Hepatic stellate cell (primary cell): ENCODE results near the gene UBR7.
"Not testable (repeated sequence)": the region's sequence is repeated elsewhere in the genome, so short reads cannot be mapped to it uniquely, and the experiment has no call there.

Source experiments
- DNase-seq: peaks from one replicate; pipeline ENCODE4 v3.0.0; 2011; ENCODE audit warnings: low spot score

The UBR7 gene

GRCh38 chr14:93206793-93207467, at the start of gene UBR7, which contains the start of gene GON7:
Gene UBR7 (plus strand): TSS chr14:93207256. CDS start chr14:93207292, 36 bp downstream.
Gene GON7 (minus strand): TSS chr14:93207065. CDS start chr14:93207037, 28 bp downstream.
- peak; percentile 94 for DNase-seq

GRCh38 chr14:93158349-93158748, 48.7 kb upstream of the UBR7 start:
- DNase-seq, result not testable (repeated sequence)

GRCh38 chr14:93159625-93160352, 47.3 kb upstream of the UBR7 start:
- not testable (repeated sequence) for DNase-seq

- DNase-seq, result peak; percentile 38
These were observed 46.7 kb upstream of the UBR7 start for GRCh38 chr14:93160353-93160801.

- no peak for DNase-seq
These were observed 45.6 kb upstream of the UBR7 start for GRCh38 chr14:93161411-93161940.

GRCh38 chr14:93163564-93163963, 43.5 kb upstream of the UBR7 start:
- DNase-seq, result no peak

GRCh38 chr14:93165271-93166265, 41.5 kb upstream of the UBR7 start:
- DNase-seq, result not testable (repeated sequence)

GRCh38 chr14:93168610-93169009, 38.4 kb upstream of the UBR7 start:
- not testable (repeated sequence) for DNase-seq

GRCh38 chr14:93169619-93170018, 37.4 kb upstream of the UBR7 start:
- DNase-seq, result not testable (repeated sequence)

- not testable (repeated sequence) for DNase-seq
These were observed 36.9 kb upstream of the UBR7 start for GRCh38 chr14:93170141-93170540.

- no peak for DNase-seq
These were observed 35.7 kb upstream of the UBR7 start for GRCh38 chr14:93171376-93171775.

GRCh38 chr14:93173943-93174395, 33.1 kb upstream of the UBR7 start:
- DNase-seq, result no peak

GRCh38 chr14:93174731-93175130, 32.3 kb upstream of the UBR7 start:
- not testable (repeated sequence) for DNase-seq

GRCh38 chr14:93175492-93175891, 31.6 kb upstream of the UBR7 start:
- DNase-seq, result no peak

- peak; percentile 18 for DNase-seq
These were observed 23.3 kb upstream of the UBR7 start for GRCh38 chr14:93183596-93184317.

- DNase-seq, result peak; percentile 86
These were observed 22.4 kb upstream of the UBR7 start, which contains the start of the genes LYSET and MOAP1 for GRCh38 chr14:93184391-93185348. Gene LYSET (plus strand): TSS chr14:93185317. CDS start chr14:93185406, 89 bp downstream. Gene MOAP1 (minus strand): TSS chr14:93184897. CDS start chr14:93184242, 655 bp downstream.

GRCh38 chr14:93185349-93185720, 21.7 kb upstream of the UBR7 start:
- DNase-seq, result no peak

GRCh38 chr14:93186466-93186865, 20.6 kb upstream of the UBR7 start:
- no peak for DNase-seq

- no peak for DNase-seq
These were observed 20.1 kb upstream of the UBR7 start for GRCh38 chr14:93186956-93187355.
